HepG2 (cell line): Measurements from ENCODE around the gene SMARCD1. TPM values are rescaled to one million over a fixed set of nuclear protein-coding genes. Genes with fewer than 3 reads are reported as not detected.
A peak's percentile ranks its signal among the peaks of the same experiment; 100 is the strongest.

Source experiments
- IKZF4 ChIP-seq: sonication (generic); formaldehyde crosslinking; IDR thresholded peaks from 2 replicates; pipeline ENCODE4 v1.5.1; 2020; ENCODE audit warnings: borderline replicate concordance, mild to moderate bottlenecking, low read depth, missing genetic modification reagents; ENCODE audit errors: not compliant biosample characterization
- IRX3 ChIP-seq: sonication (generic); formaldehyde crosslinking; IDR thresholded peaks from 2 replicates; pipeline ENCODE4 v1.8.1; 2023; ENCODE audit warnings: mild to moderate bottlenecking, low read depth, missing genetic modification reagents, borderline replicate concordance
- KAT2B ChIP-seq: fragments of 150-350 bp; IDR thresholded peaks from 2 replicates; pipeline ENCODE4 v1.6.1; 2014; ENCODE audit warnings: low read depth, low read length, borderline replicate concordance
- KDM5B ChIP-seq: sonication (generic); formaldehyde crosslinking; IDR thresholded peaks from 2 replicates; pipeline ENCODE4 v1.4.0; 2020; ENCODE audit warnings: missing genetic modification reagents, mild to moderate bottlenecking, borderline replicate concordance
- KLF16 ChIP-seq, 2 experiments: sonication (generic) in 1 of 2; formaldehyde crosslinking in 1 of 2; IDR thresholded peaks; 2 replicates each; pipeline versions ENCODE4 v1.6.1 to v1.8.0; 2016 to 2023; ENCODE audit warnings: missing genetic modification reagents in 2 of 2, missing compliant biosample characterization in 1 of 2
- MXD4 ChIP-seq: IDR thresholded peaks from 2 replicates; pipeline ENCODE4 v1.6.1; 2016; ENCODE audit warnings: mild to moderate bottlenecking, missing biosample characterization, missing genetic modification reagents
- NFE2L1 ChIP-seq: sonication (generic); formaldehyde crosslinking; IDR thresholded peaks from 2 replicates; pipeline ENCODE4 v1.4.0; 2020; ENCODE audit warnings: missing genetic modification reagents, mild to moderate bottlenecking, borderline replicate concordance
- NFIB ChIP-seq: sonication (generic); formaldehyde crosslinking; IDR thresholded peaks from 2 replicates; pipeline ENCODE4 v1.9.0; 2021; ENCODE audit warnings: missing genetic modification reagents, mild to moderate bottlenecking, borderline replicate concordance
- REL ChIP-seq: sonication (generic); formaldehyde crosslinking; conservative IDR thresholded peaks from 2 replicates; pipeline ENCODE4 v1.8.0; 2022; ENCODE audit warnings: mild to moderate bottlenecking, missing genetic modification reagents, moderate library complexity
- ZBTB7A ChIP-seq: sonication (generic); formaldehyde crosslinking; IDR thresholded peaks from 2 replicates; pipeline ENCODE4 v1.8.0; 2022; ENCODE audit warnings: mild to moderate bottlenecking, missing genetic modification reagents
- ZNF33B ChIP-seq: sonication (generic); formaldehyde crosslinking; IDR thresholded peaks from 2 replicates; pipeline ENCODE4 v1.5.1; 2020; ENCODE audit warnings: mild to moderate bottlenecking, missing genetic modification reagents
- ZNF547 ChIP-seq: sonication (generic); formaldehyde crosslinking; IDR thresholded peaks from 2 replicates; pipeline ENCODE4 v1.5.1; 2020; ENCODE audit warnings: mild to moderate bottlenecking, missing genetic modification reagents
- ZNF556 ChIP-seq: sonication (generic); formaldehyde crosslinking; IDR thresholded peaks from 2 replicates; pipeline ENCODE4 v1.4.0; 2020; ENCODE audit warnings: mild to moderate bottlenecking, missing genetic modification reagents, borderline replicate concordance
- ZNF749 ChIP-seq: sonication (generic); formaldehyde crosslinking; IDR thresholded peaks from 2 replicates; pipeline ENCODE4 v1.8.0; 2022; ENCODE audit warnings: mild to moderate bottlenecking, missing genetic modification reagents, moderate library complexity, borderline replicate concordance
- ZSCAN29 ChIP-seq: sonication (generic); formaldehyde crosslinking; conservative IDR thresholded peaks from 2 replicates; pipeline ENCODE4 v1.4.0; 2020; ENCODE audit warnings: mild to moderate bottlenecking, missing genetic modification reagents
- polyA plus RNA-seq, 8 experiments: library from polyadenylated mRNA; depleted of rRNA in 3 of 8; stranded (reverse) in 7 of 8; unstranded in 1 of 8; fragments of >200 nt; fragmentation: Illumina TruSeq in 4 of 8; extraction: Trizol in 4 of 8; gene quantifications; 2 replicates each; pipeline versions ENCODE4 v1.2.1 to v1.2.3, GENCODE V29; 2011 to 2016; ENCODE audit warnings: low read depth in 4 of 8, missing spikeins in 1 of 8, mixed read lengths in 1 of 8; ENCODE audit not compliant: insufficient read depth in 1 of 8
- total RNA-seq, 5 experiments: library from RNA; depleted of rRNA; stranded (reverse); fragments of >200 nt; fragmentation: Illumina TruSeq; extraction: Trizol; gene quantifications; 2 replicates each; pipeline ENCODE4 v1.2.3, GENCODE V29; 2016; ENCODE audit warnings: low read depth in 1 of 5
- TF ChIP-seq, protein P1 (sequence below): sonication (generic); formaldehyde crosslinking; conservative IDR thresholded peaks from 2 replicates; pipeline ENCODE4 v1.8.0; 2022; ENCODE audit warnings: mild to moderate bottlenecking, moderate library complexity, missing genetic modification reagents
- TF ChIP-seq, protein P2 (sequence below): sonication (generic); formaldehyde crosslinking; IDR thresholded peaks from 2 replicates; pipeline ENCODE4 v1.4.0; 2020; ENCODE audit warnings: missing genetic modification reagents, mild to moderate bottlenecking, borderline replicate concordance
- TF ChIP-seq, protein P3 (sequence below): IDR thresholded peaks from 2 replicates; pipeline ENCODE4 v1.6.1; 2016; ENCODE audit warnings: mild to moderate bottlenecking, missing biosample characterization, missing genetic modification reagents
- TF ChIP-seq, protein P4 (sequence below): sonication (generic); formaldehyde crosslinking; IDR thresholded peaks from 2 replicates; pipeline ENCODE4 v1.4.0; 2020; ENCODE audit warnings: missing genetic modification reagents
- TF ChIP-seq, protein P5 (sequence below): IDR thresholded peaks from 2 replicates; pipeline ENCODE4 v1.6.1; 2018; ENCODE audit warnings: missing genetic modification reagents, mild to moderate bottlenecking, missing compliant biosample characterization

SMARCD1 gene
- total and polyA plus RNA-seq, 2 of the 13 experiments (the other 11 are each of a cell fraction or from before 2014, with no cell fraction given) = 51.7 to 54.6 TPM

DNA sequence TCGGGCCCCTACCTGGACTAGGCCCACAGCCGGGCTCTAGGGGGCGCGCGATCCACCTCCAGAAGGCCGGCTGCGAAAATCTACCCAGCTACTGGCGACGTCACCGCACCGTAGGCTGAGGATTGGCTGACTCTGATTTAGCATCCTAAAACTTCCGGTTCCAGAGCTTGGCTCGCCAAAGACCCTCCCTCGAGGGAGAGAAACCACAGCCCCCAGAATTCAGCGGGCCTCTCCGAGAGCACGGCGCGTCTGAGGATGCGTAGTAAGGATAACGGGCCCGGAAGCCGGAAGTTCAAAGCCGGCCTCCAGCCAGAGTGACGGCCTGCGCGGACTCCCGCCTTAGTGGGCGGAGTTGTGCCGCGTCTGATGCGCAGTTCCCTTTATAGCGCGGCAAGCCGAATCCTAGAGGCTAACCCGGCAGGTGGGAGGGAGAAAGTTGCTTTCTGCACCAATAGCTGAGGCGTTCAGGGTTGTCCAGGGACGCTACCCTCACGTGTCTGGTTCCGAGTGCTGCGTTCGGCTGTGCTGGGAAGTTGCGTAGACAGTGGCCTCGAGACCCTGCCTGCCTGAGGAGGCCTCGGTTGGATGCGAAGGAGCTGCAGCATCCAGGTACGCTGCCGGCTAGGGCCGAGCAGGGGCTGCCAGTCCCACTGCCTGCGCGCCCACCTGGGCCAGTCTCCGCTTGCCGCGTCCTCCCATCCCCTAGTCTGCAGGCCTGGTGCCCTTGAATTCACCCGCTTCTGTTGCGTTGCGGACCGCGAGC, 26.7 kb downstream of the SMARCD1 start, which contains the start of gene COX14 (continued):
- TF ChIP-seq ZNF33B (CRISPR knock-in tag) (0 out of 2 replicates have a peak, but pooled peaks have one; percentile 58), ZBTB7A (CRISPR knock-in tag) (no peak), KAT2B (no peak), REL (CRISPR knock-in tag) (no peak), ZNF749 (CRISPR knock-in tag) (peak; percentile 67; the same call in 1 of the 2 replicates), IKZF4 (CRISPR knock-in tag) (peak; percentile 47), NFE2L1 (CRISPR knock-in tag) (peak; percentile 91; the same call in 1 of the 2 replicates), ZNF556 (CRISPR knock-in tag) (0 out of 2 replicates have a peak, but pooled peaks have one; percentile 57), KDM5B (CRISPR knock-in tag) (peak; percentile 96), IRX3 (CRISPR knock-in tag) (peak; percentile 83; the same call in 1 of the 2 replicates), NFIB (CRISPR knock-in tag) (no peak), ZNF547 (CRISPR knock-in tag) (peak; percentile 63), ZSCAN29 (CRISPR knock-in tag) (peak; percentile 66; the same call in 1 of the 2 replicates), KLF16 (CRISPR knock-in tag; IDR thresholded peaks at IDR 0.05) (0 out of 4 replicates have a peak, but pooled peaks of 1 of the 2 experiments have one; percentile 41), MXD4 (CRISPR knock-in tag) (peak; percentile 90)
- TF ChIP-seq, protein P1, sequence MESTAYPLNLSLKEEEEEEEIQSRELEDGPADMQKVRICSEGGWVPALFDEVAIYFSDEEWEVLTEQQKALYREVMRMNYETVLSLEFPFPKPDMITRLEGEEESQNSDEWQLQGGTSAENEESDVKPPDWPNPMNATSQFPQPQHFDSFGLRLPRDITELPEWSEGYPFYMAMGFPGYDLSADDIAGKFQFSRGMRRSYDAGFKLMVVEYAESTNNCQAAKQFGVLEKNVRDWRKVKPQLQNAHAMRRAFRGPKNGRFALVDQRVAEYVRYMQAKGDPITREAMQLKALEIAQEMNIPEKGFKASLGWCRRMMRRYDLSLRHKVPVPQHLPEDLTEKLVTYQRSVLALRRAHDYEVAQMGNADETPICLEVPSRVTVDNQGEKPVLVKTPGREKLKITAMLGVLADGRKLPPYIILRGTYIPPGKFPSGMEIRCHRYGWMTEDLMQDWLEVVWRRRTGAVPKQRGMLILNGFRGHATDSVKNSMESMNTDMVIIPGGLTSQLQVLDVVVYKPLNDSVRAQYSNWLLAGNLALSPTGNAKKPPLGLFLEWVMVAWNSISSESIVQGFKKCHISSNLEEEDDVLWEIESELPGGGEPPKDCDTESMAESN (CRISPR knock-in tag) = peak; percentile 90
- TF ChIP-seq, protein P2, sequence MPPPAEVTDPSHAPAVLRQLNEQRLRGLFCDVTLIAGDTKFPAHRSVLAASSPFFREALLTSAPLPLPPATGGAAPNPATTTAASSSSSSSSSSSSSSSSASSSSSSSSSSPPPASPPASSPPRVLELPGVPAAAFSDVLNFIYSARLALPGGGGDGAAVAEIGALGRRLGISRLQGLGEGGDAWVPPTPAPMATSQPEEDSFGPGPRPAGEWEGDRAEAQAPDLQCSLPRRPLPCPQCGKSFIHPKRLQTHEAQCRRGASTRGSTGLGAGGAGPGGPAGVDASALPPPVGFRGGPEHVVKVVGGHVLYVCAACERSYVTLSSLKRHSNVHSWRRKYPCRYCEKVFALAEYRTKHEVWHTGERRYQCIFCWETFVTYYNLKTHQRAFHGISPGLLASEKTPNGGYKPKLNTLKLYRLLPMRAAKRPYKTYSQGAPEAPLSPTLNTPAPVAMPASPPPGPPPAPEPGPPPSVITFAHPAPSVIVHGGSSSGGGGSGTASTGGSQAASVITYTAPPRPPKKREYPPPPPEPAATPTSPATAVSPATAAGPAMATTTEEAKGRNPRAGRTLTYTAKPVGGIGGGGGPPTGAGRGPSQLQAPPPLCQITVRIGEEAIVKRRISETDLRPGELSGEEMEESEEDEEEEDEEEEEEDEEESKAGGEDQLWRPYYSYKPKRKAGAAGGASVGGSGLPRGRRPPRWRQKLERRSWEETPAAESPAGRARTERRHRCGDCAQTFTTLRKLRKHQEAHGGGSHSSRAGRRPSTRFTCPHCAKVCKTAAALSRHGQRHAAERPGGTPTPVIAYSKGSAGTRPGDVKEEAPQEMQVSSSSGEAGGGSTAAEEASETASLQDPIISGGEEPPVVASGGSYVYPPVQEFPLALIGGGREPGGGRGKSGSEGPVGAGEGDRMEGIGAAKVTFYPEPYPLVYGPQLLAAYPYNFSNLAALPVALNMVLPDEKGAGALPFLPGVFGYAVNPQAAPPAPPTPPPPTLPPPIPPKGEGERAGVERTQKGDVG (CRISPR knock-in tag) = peak; percentile 80; the same call in 1 of the 2 replicates
- TF ChIP-seq, protein P3, sequence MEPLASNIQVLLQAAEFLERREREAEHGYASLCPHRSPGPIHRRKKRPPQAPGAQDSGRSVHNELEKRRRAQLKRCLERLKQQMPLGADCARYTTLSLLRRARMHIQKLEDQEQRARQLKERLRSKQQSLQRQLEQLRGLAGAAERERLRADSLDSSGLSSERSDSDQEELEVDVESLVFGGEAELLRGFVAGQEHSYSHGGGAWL (CRISPR knock-in tag) = peak; percentile 85; the same call in 1 of the 2 replicates
- TF ChIP-seq, protein P4, sequence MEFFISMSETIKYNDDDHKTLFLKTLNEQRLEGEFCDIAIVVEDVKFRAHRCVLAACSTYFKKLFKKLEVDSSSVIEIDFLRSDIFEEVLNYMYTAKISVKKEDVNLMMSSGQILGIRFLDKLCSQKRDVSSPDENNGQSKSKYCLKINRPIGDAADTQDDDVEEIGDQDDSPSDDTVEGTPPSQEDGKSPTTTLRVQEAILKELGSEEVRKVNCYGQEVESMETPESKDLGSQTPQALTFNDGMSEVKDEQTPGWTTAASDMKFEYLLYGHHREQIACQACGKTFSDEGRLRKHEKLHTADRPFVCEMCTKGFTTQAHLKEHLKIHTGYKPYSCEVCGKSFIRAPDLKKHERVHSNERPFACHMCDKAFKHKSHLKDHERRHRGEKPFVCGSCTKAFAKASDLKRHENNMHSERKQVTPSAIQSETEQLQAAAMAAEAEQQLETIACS (CRISPR knock-in tag) = no peak
- TF ChIP-seq, protein P5, sequence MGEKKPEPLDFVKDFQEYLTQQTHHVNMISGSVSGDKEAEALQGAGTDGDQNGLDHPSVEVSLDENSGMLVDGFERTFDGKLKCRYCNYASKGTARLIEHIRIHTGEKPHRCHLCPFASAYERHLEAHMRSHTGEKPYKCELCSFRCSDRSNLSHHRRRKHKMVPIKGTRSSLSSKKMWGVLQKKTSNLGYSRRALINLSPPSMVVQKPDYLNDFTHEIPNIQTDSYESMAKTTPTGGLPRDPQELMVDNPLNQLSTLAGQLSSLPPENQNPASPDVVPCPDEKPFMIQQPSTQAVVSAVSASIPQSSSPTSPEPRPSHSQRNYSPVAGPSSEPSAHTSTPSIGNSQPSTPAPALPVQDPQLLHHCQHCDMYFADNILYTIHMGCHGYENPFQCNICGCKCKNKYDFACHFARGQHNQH = peak; percentile 53; the same call in 1 of the 2 replicates
